Heart left ventricle (tissue), 16 donors: ENCODE measurements around the gene RPS14. TPM values are rescaled to one million over a fixed set of nuclear protein-coding genes. Genes with fewer than 3 reads are reported as not detected.

ENCODE experiments used
- ATAC-seq, 4 donors: fragments of 200-7000 bp; cut with Tn5 transposase; one replicate each; pipeline ENCODE4 v1.9.1; 2020 to 2022; ENCODE audit warnings: moderate library complexity in 4 of 4, mild to moderate bottlenecking in 3 of 4, moderate number of reproducible peaks in 1 of 4
- DNase-seq, 5 donors: peaks; one replicate each; pipeline ENCODE4 v3.0.0-alpha.2; 2020
- H3K27ac ChIP-seq, 12 donors: fragments of 200-600 bp; sonication (generic) in 4 of 12; one replicate each; pipeline versions ENCODE4 v1.5.0 to v1.8.0; 2016 to 2022; ENCODE audit warnings: mild to moderate bottlenecking in 2 of 12
- H3K27me3 ChIP-seq, 9 donors: fragments of 200-600 bp; sonication (generic) in 2 of 9; one replicate each; pipeline versions ENCODE4 v1.5.1 to v1.8.0; 2016 to 2022; ENCODE audit warnings: mild to moderate bottlenecking in 3 of 9
- H3K36me3 ChIP-seq, 9 donors: fragments of 200-600 bp; sonication (generic) in 2 of 9; one replicate each; pipeline versions ENCODE4 v1.5.0 to v1.8.0; 2018 to 2022; ENCODE audit warnings: mild to moderate bottlenecking in 2 of 9
- H3K4me1 ChIP-seq, 12 donors: fragments of 200-600 bp; sonication (generic) in 4 of 12; one replicate each; pipeline versions ENCODE4 v1.5.0 to v1.8.0; 2016 to 2022; ENCODE audit warnings: mild to moderate bottlenecking in 3 of 12
- H3K4me3 ChIP-seq, 12 donors: fragments of 200-600 bp; sonication (generic) in 4 of 12; one replicate each; pipeline versions ENCODE4 v1.5.0 to v1.8.0; 2017 to 2022; ENCODE audit warnings: mild to moderate bottlenecking in 9 of 12, moderate library complexity in 4 of 12
- H3K9me3 ChIP-seq, 12 donors: fragments of 200-600 bp; sonication (generic) in 4 of 12; one replicate each; pipeline versions ENCODE4 v1.5.0 to v1.8.0; 2016 to 2022; ENCODE audit warnings: mild to moderate bottlenecking in 1 of 12
- CTCF ChIP-seq, 12 donors: fragments of 200-600 bp; sonication (generic) in 4 of 12; IDR thresholded peaks; one replicate each; pipeline versions ENCODE4 v1.5.0 to v1.8.0; 2018 to 2022; ENCODE audit warnings: antibody characterized with exemption in 12 of 12, mild to moderate bottlenecking in 5 of 12
- POLR2A ChIP-seq, 2 donors: fragments of 450-650 bp; IDR thresholded peaks; one replicate each; pipeline ENCODE4 v1.6.1; 2017; ENCODE audit warnings: antibody characterized with exemption in 2 of 2, mild to moderate bottlenecking in 2 of 2, moderate library complexity in 2 of 2
- WGBS, 4 donors: extraction: QIAGEN DNeasy Blood & Tissue Kit in 2 of 4; methylation state at CpG; one replicate each; pipeline versions ENCODE4 v1.1.5 to v1.1.7; 2013 to 2018; 5-methylcytosine and 5-hydroxymethylcytosine counted together
- intact Hi-C, 10 donors: fragments of 100-400 bp; cut with DNase I; formaldehyde crosslinking; loops; one replicate each; pipeline versions ENCODE4 v1.11.1 to v1.14.2; 2022
- polyA plus RNA-seq, 2 donors: library from polyadenylated mRNA; stranded (reverse); fragments of 200-250 nt; gene quantifications; one replicate each; pipeline ENCODE4 v1.2.3, GENCODE V29; 2013
- total RNA-seq, 9 donors: library from RNA; depleted of rRNA in 2 of 9; stranded (reverse); fragments of >200 nt in 2 of 9; fragmentation: NEBNext Ultra II Directional in 3 of 9; extraction: Animal tissue kit (Norgen Biotek cat#: 25700) in 3 of 9; gene quantifications; one replicate each; pipeline versions ENCODE4 v1.1.0 to v1.2.4, GENCODE V29; 2016 to 2023
- donor health status: ischemic (EF 13 %, LVEDD 7.1; RV severe dilation, severe dysfunction).
- donor health status: healthy with polysubstance abuse.
- donor health status: DM: no; HTN: yes; CAD: no.
- donor health status: DM: no; HTN: no; CAD: no.
- donor health status: ischemic (EF 25% LVEDD 6.9; RV normal size, moderate dysfunction).
- donor health status: ischemic (EF 25% LVEDD 5.7; RV mildly dilated, moderate dysfunction).
- donor health status: healthy.
- donor health status: DM: yes; HTN: yes; CAD: no.
- donor health status: ischemic (EF 35%, LVEDD 5.7; RV mildly dilated, moderate dysfunction).
- donor health status: nonischemic (EF 11% LVEDD 7.7; RV severe dilation, severe dysfunction).
- donor health status: DM: yes; HTN: yes; CAD: no.
- donor health status: PGD.
- donor health status: ischemic (EF 29% LVEDD 5.4; RV normal size, mild dysfunction).
- donor health status: nonischemic (EF 23%, LVEDD 6.1; RV moderate dilation, normal function).

RPS14 gene
- total and polyA plus RNA-seq, 11 donors: 1,031 to 3,474 (median 1,358) TPM

- no peak for DNase-seq
- no peak for TF ChIP-seq POLR2A (IDR thresholded peaks at IDR 0.05)
- no peak for TF ChIP-seq CTCF (IDR thresholded peaks at IDR 0.05)
These were observed 47.2 kb downstream of the RPS14 start for GRCh38 chr5:150402229-150402773.

GRCh38 chr5:150401376-150402228, 47.9 kb downstream of the RPS14 start:
- intact Hi-C loops: loop anchor here in 2 of 10 donors (5.0 kb wide), 1 partner anchor 36 kb away; no protein-coding TSS in a partner anchor

More at GRCh38 chr5:150402229-150402773, 47.2 kb downstream of the RPS14 start:
- no peak overlapping the region for H3K4me3 ChIP-seq
- intact Hi-C loops: loop anchor here in 2 of 10 donors (5.0 kb wide), 1 partner anchor 35 kb away; no protein-coding TSS in a partner anchor
- ATAC-seq: no peak
- WGBS, 4 donors: 83 to 91% (median 86%) methylated on average over 4 of the region's 4 CpGs
- no peaks in the 10 kb centered on the region for H3K27me3 ChIP-seq
- peaks cover 0 to 100% (median 85%) of the 10 kb centered on the region in 9 donors for H3K36me3 ChIP-seq
- no peak overlapping the region for H3K27ac ChIP-seq
- H3K4me1 ChIP-seq: peaks cover 0 to 21% (median under 1%) of the 10 kb centered on the region in 12 donors
- no peaks in the 10 kb centered on the region for H3K9me3 ChIP-seq

GRCh38 chr5:150401076-150401375, 48.5 kb downstream of the RPS14 start:
- no peaks in the 10 kb centered on the region for H3K9me3 ChIP-seq
- peaks cover 0 to 14% (median 0%) of the 10 kb centered on the region in 12 donors for H3K4me1 ChIP-seq
- intact Hi-C loops: loop anchor here in 2 of 10 donors (5.0 kb wide), 1 partner anchor 36 kb away; no protein-coding TSS in a partner anchor
- WGBS, 4 donors: 42 to 53% (median 47%) methylated on average over 3 of the region's 3 CpGs
- no peaks in the 10 kb centered on the region for H3K27me3 ChIP-seq
- TF ChIP-seq POLR2A (IDR thresholded peaks at IDR 0.05): no peak
- TF ChIP-seq CTCF (IDR thresholded peaks at IDR 0.05): no peak
- ATAC-seq (no peak), DNase-seq (no peak)
- H3K4me3 ChIP-seq: no peak overlapping the region
- peaks cover 0 to 98% (median 92%) of the 10 kb centered on the region in 9 donors for H3K36me3 ChIP-seq
- no peak overlapping the region for H3K27ac ChIP-seq

More at GRCh38 chr5:150401376-150402228, 47.9 kb downstream of the RPS14 start:
- 70 to 77% (median 71%) methylated on average over 11 of the region's 11 CpGs for WGBS, 4 donors
- Histone ChIP-seq H3K36me3 (peaks cover 0 to 98% (median 92%) of the 10 kb centered on the region in 9 donors), H3K27me3 (no peaks in the 10 kb centered on the region), H3K9me3 (no peaks in the 10 kb centered on the region), H3K27ac (no peak overlapping the region), H3K4me3 (no peak overlapping the region), H3K4me1 (peaks cover 0 to 14% (median 0%) of the 10 kb centered on the region in 12 donors)
- TF ChIP-seq CTCF (IDR thresholded peaks at IDR 0.05) (no peak), POLR2A (IDR thresholded peaks at IDR 0.05) (no peak)
- ATAC-seq: no peak
- DNase-seq: no peak
